GM20000 (cell line): ENCODE data around the gene LMNTD2.

Experiments
- DNase-seq: peaks from one replicate; pipeline ENCODE4 v3.0.0; 2012; ENCODE audit warnings: low spot score
- TF ChIP-seq, protein P1 (sequence below): IDR thresholded peaks from 2 replicates; pipeline ENCODE4 v1.5.1; 2012; ENCODE audit warnings: mild to moderate bottlenecking, control low read depth; ENCODE audit errors: extremely low read depth, missing control alignments

The LMNTD2 gene

DNA sequence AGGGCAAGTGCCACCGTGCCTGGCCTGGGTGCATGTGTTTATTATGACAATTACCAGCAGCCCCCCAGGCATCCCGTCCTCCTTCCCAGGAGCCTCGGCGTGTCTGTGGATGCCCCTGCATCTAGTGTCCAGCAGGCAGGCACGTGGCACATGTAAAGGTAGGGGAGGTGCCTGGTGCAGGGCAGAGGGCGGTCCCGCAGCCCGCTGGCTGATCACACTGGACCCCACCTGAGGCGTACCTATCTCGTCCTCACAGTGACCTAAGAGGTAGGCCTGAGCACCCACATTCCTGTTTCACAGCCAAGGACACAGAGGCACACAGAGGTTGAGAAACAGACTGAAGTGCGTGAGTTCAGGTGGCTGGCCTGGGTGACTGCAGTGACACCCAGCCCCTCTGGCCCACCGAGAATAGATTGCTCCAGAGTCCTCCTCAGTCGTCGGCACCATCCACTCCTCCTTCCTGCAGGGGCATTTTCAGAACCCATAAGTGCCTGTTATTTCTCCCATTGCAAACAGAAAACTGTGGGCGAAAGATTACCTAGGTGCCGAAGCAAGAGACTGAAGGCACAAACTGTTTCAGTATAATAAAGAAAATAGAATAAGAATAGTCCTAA lies 12.7 kb upstream of the LMNTD2 start:
- TF ChIP-seq, protein P1, sequence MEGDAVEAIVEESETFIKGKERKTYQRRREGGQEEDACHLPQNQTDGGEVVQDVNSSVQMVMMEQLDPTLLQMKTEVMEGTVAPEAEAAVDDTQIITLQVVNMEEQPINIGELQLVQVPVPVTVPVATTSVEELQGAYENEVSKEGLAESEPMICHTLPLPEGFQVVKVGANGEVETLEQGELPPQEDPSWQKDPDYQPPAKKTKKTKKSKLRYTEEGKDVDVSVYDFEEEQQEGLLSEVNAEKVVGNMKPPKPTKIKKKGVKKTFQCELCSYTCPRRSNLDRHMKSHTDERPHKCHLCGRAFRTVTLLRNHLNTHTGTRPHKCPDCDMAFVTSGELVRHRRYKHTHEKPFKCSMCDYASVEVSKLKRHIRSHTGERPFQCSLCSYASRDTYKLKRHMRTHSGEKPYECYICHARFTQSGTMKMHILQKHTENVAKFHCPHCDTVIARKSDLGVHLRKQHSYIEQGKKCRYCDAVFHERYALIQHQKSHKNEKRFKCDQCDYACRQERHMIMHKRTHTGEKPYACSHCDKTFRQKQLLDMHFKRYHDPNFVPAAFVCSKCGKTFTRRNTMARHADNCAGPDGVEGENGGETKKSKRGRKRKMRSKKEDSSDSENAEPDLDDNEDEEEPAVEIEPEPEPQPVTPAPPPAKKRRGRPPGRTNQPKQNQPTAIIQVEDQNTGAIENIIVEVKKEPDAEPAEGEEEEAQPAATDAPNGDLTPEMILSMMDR: no peak

GRCh38 chr11:571802-572185 lies 11.3 kb upstream of the LMNTD2 start:
- TF ChIP-seq, protein P1: no peak
- no peak for DNase-seq

More for the DNA sequence above, 12.7 kb upstream of the LMNTD2 start:
- DNase-seq: no peak

DNA sequence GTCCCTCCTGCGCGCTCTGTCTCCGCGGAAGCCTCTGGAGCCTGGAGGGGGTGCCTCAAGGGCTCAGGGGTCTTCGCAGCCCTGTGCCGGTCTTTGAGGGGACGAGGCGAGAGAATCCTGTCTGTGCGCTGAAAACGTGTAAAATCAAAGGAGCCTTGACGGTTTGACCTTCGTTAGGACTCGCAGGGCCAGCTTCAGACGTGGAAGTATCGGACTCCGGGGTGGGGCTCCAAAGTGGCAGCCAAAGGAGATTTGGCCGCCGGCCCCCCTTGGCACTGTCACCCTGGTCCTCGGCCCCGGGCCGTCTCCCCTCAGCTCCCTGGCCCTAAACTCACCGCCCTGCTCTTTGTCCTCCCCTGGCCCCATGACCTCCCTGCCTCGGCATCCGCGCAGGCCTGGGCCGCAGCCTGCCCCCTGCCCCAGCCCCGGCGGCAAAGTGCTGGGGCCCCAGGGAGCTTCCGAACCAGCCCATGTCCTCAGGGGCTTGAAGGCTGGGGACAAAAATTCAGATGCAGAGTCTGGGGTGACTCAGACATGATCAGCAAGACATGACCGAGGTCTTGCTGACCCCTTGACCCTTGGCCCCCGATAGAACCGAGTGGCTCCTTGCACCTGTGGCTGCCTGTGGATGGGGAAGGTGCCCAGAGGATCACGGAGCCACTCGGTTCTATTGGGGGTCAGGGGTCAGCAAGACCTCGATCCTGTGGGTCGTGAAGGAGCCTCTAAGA lies 8.8 kb upstream of the LMNTD2 start:
- DNase-seq: no peak
- TF ChIP-seq, protein P1: no peak

GRCh38 chr11:568306-569157 lies 8.0 kb upstream of the LMNTD2 start:
- DNase-seq: peak; percentile 99
- TF ChIP-seq, protein P1: no peak

DNA sequence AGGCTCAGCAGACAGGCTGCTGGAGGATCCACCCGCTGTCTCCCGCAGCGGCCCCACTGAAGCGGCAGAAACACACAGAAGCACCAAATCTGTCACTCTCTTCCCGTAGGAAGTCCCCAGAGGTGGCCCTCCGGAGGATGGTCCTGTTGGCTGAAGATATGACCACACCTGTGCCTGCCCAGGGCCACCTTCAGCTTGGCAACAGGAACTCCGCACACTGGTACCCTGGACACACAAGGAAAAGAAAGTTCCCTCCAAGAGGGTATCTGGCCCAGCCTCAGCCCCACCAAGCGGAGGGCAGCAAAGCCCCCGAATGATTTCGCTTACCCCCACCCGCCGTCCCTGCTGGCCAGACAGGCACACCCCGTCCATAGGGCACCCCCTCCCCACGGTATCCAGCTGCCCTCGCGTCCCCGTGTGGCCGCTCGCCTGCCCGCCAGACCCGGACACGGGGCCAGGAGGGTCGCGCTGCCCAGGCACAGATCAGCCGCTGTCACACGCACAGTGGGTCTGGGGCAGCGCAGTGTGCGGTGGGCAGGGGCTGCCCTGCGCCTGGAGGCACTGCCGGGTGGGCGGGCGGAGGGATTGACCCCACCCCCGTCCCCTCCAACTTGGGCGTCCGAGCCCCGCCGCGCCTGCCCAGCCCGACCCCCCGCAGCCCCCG lies 7.2 kb upstream of the LMNTD2 start:
- TF ChIP-seq, protein P1: no peak
- no peak for DNase-seq

- no peak for DNase-seq
- TF ChIP-seq, protein P1: no peak
These were observed 6.6 kb upstream of the LMNTD2 start for GRCh38 chr11:567011-567628.
